SU-DHL-6 (cell line): Measurements from ENCODE around the gene DNAI2.

Experiments
- H2AFZ ChIP-seq: fragments of 200-600 bp; sonication (generic); 2 replicates; pipeline ENCODE4 v1.6.1; 2014; ENCODE audit warnings: low read depth, mild to moderate bottlenecking, moderate library complexity, mixed read lengths, antibody characterized with exemption, low read length; ENCODE audit not compliant: severe bottlenecking
- H3F3A ChIP-seq: fragments of 200-600 bp; shearing (Covaris generic); 2 replicates; pipeline ENCODE4 v1.6.0; 2016; ENCODE audit warnings: antibody characterized with exemption, mild to moderate bottlenecking; ENCODE audit not compliant: insufficient read depth
- H3K27ac ChIP-seq: fragments of 200-600 bp; sonication (generic); 2 replicates; pipeline ENCODE4 v1.5.1; 2016; ENCODE audit warnings: low read depth, mild to moderate bottlenecking, low read length, moderate library complexity, mixed read lengths
- H3K27me3 ChIP-seq: fragments of 200-600 bp; sonication (generic), shearing (Covaris generic); 2 replicates; pipeline ENCODE4 v1.6.0; 2014; ENCODE audit warnings: mild to moderate bottlenecking, low read length
- H3K36me3 ChIP-seq: fragments of 200-600 bp; sonication (generic); 2 replicates; pipeline ENCODE4 v1.6.1; 2014; ENCODE audit warnings: mild to moderate bottlenecking, low read length, mixed read lengths
- H3K4me2 ChIP-seq: fragments of 300-600, 200-600 bp; shearing (Covaris generic), sonication (generic); 2 replicates; pipeline ENCODE4 v1.6.0; 2014; ENCODE audit warnings: low read length, low read depth, mild to moderate bottlenecking; ENCODE audit not compliant: poor library complexity, severe bottlenecking
- H3K4me3 ChIP-seq: fragments of 200-600 bp; sonication (generic); 2 replicates; pipeline ENCODE4 v1.5.1; 2014; ENCODE audit warnings: antibody characterized with exemption, low read length, mild to moderate bottlenecking, mixed read lengths; ENCODE audit not compliant: insufficient read depth, poor library complexity, severe bottlenecking
- H3K79me2 ChIP-seq: fragments of 200-600 bp; sonication (generic); 2 replicates; pipeline ENCODE4 v1.6.1; 2014; ENCODE audit warnings: mild to moderate bottlenecking, low read length, moderate library complexity; ENCODE audit not compliant: insufficient read depth
- H3K9ac ChIP-seq: fragments of 200-600 bp; sonication (generic); 2 replicates; pipeline ENCODE4 v1.7.0; 2014; ENCODE audit warnings: mild to moderate bottlenecking, low read length
- H3K9me2 ChIP-seq: fragments of 200-600 bp; sonication (generic); replicated peaks from 2 replicates; pipeline ENCODE4 v1.6.1; 2014; ENCODE audit warnings: low read length; ENCODE audit not compliant: insufficient read depth
- H3K9me3 ChIP-seq: fragments of 200-600 bp; sonication (generic); 2 replicates; pipeline ENCODE4 v1.6.1; 2014; ENCODE audit warnings: low read length, mixed read lengths; ENCODE audit not compliant: insufficient read depth
- H4K20me1 ChIP-seq: fragments of 200-600 bp; sonication (generic); 2 replicates; pipeline ENCODE4 v1.6.1; 2014; ENCODE audit warnings: low read depth, mild to moderate bottlenecking, antibody characterized with exemption, low read length, moderate library complexity, mixed read lengths
- CTCF ChIP-seq: fragments of 200-600 bp; sonication (generic); IDR thresholded peaks from one replicate; pipeline ENCODE4 v1.5.1; 2017; ENCODE audit warnings: antibody characterized with exemption, mild to moderate bottlenecking, low read length, moderate library complexity; ENCODE audit not compliant: insufficient read depth, poor library complexity, severe bottlenecking
- EZH2phosphoT487 ChIP-seq: fragments of 200-600 bp; sonication (generic), shearing (Covaris generic); conservative IDR thresholded peaks from 2 replicates; pipeline ENCODE4 v1.6.1; 2018; ENCODE audit warnings: mild to moderate bottlenecking, antibody characterized with exemption, low read length, moderate library complexity, mixed read lengths

Gene DNAI2

GRCh38 chr17:74271281-74271680 is 2.8 kb upstream of the DNAI2 start:
- Histone ChIP-seq H3K9me2 (no peaks in the 10 kb centered on the region), H3F3A (no peaks in the 10 kb centered on the region), H3K4me3 (no peak overlapping the region), H3K79me2 (no peaks in the 10 kb centered on the region), H3K27ac (no peak overlapping the region), H3K9me3 (no peaks in the 10 kb centered on the region), H3K9ac (no peak overlapping the region), H3K27me3 (no peaks in the 10 kb centered on the region), H3K4me2 (no peak overlapping the region), H2AFZ (no peak overlapping the region), H3K36me3 (no peaks in the 10 kb centered on the region), H4K20me1 (no peaks in the 10 kb centered on the region)
- TF ChIP-seq EZH2phosphoT487 (no peak), CTCF (no peak)

- no peaks in the 10 kb centered on the region for H3K9me2 ChIP-seq
- no peaks in the 10 kb centered on the region for H3F3A ChIP-seq
- TF ChIP-seq CTCF: no peak
- TF ChIP-seq EZH2phosphoT487: no peak
- no peak overlapping the region for H3K27ac ChIP-seq
- H3K79me2 ChIP-seq: no peaks in the 10 kb centered on the region
- H4K20me1 ChIP-seq: no peaks in the 10 kb centered on the region
- no peak overlapping the region for H3K4me2 ChIP-seq
- no peak overlapping the region for H2AFZ ChIP-seq
- no peaks in the 10 kb centered on the region for H3K9me3 ChIP-seq
- no peak overlapping the region for H3K4me3 ChIP-seq
- no peak overlapping the region for H3K9ac ChIP-seq
- no peaks in the 10 kb centered on the region for H3K27me3 ChIP-seq
- no peaks in the 10 kb centered on the region for H3K36me3 ChIP-seq
Measured at GRCh38 chr17:74271901-74272561, 2.0 kb upstream of the DNAI2 start.

- Histone ChIP-seq H3K27me3 (no peaks in the 10 kb centered on the region), H3K9me3 (no peaks in the 10 kb centered on the region), H3K36me3 (no peaks in the 10 kb centered on the region), H3K4me2 (no peak overlapping the region), H3K4me3 (no peak overlapping the region), H3K79me2 (no peaks in the 10 kb centered on the region), H3K9me2 (no peaks in the 10 kb centered on the region), H3K27ac (no peak overlapping the region), H2AFZ (no peak overlapping the region), H4K20me1 (no peaks in the 10 kb centered on the region), H3F3A (no peaks in the 10 kb centered on the region), H3K9ac (no peak overlapping the region)
- TF ChIP-seq CTCF: no peak
- TF ChIP-seq EZH2phosphoT487: no peak
Measured at GRCh38 chr17:74272731-74273201, 1.3 kb upstream of the DNAI2 start.
